Adrenal gland (tissue), 5 donors: ENCODE data around the gene RBM33.

Experiments
- CTCF ChIP-seq, 6 experiments: fragments of 450-650 bp in 4 of 6; fragments of 200-600 bp in 2 of 6; sonication (generic) in 1 of 6; IDR thresholded peaks; 1 replicate in 5 of 6; 2 replicates in 1 of 6; pipeline versions ENCODE4 v1.5.1 to v1.8.0; 2016 to 2021; ENCODE audit warnings: antibody characterized with exemption in 6 of 6, mild to moderate bottlenecking in 2 of 6, moderate library complexity in 1 of 6
- POLR2A ChIP-seq, 2 donors: fragments of 450-650 bp; IDR thresholded peaks; one replicate each; pipeline ENCODE4 v1.6.1; 2017; ENCODE audit warnings: antibody characterized with exemption in 2 of 2, mild to moderate bottlenecking in 2 of 2, moderate library complexity in 1 of 2
- donor health status: DM: no; HTN: no; CAD: no.

GRCh38 chr7:155611808-155612447 lies 32.5 kb upstream of the RBM33 start:
- no peak for TF ChIP-seq CTCF (IDR thresholded peaks at IDR 0.05)
- no peak for TF ChIP-seq POLR2A (IDR thresholded peaks at IDR 0.05)
